Measurements from ENCODE around the gene HTT.

The HTT gene

GRCh38 chr4:3059943-3060342 lies 14.5 kb upstream of the HTT start:
- no peak for TF ChIP-seq CTCF (IDR thresholded peaks at IDR 0.05; ENCODE audit: low read depth, low read length)
- H3K4me3 ChIP-seq (replicated peaks in 1 of 2; ENCODE audit: low read depth in 2 of 2, low read length in 2 of 2), result no peak overlapping the region
- DNase-seq (ENCODE audit: low read depth in 2 of 2), result no peak

DNA sequence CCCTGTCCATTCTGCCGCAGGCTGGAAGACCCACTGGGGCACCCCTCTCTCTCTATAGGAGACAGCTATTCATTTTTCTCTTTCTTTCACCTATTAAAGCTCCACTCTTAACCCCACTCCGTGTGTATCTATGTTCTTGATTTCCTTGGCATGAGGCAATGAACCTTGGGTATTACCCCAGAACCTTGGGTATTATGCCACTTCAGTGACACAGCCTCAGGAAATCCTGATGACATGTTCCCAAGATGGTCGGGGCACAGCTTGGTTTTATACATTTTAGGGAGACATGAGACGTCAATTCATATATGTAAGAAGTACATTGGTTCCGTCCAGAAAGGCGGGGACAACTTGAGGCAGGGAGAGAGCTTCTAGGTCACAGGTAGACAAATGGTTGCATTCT lies 13.5 kb upstream of the HTT start:
- no peak for DNase-seq (ENCODE audit: low read depth in 2 of 2)
- no peak for TF ChIP-seq CTCF (IDR thresholded peaks at IDR 0.05; ENCODE audit: low read depth, low read length)
- no peak overlapping the region for H3K4me3 ChIP-seq (replicated peaks in 1 of 2; ENCODE audit: low read depth in 2 of 2, low read length in 2 of 2)

DNA sequence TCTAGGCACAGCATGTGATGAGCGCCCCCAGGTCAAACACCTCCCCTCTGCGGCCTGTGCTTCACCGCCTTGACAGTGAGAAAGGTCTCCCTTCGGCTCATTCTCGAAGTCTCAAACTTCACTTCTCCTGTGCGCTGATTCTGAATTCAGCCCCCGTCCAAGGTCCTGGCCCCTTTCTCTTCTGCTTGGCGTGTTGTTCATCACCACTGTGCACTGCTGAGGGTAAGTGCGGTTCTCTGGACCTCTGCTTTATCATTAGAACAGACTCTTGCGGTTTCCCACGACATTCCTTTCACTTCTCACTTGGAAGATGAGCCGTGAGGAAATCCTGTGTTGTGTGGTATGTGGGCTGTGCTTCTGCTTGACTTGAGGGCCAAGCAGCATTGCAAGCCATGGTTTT lies 12.0 kb upstream of the HTT start:
- peak; percentile 58 to 83 for DNase-seq (ENCODE audit: low read depth in 2 of 2)
- no peak for TF ChIP-seq CTCF (IDR thresholded peaks at IDR 0.05; ENCODE audit: low read depth, low read length)

GRCh38 chr4:3065551-3065950 lies 8.9 kb upstream of the HTT start:
- TF ChIP-seq CTCF (IDR thresholded peaks at IDR 0.05; ENCODE audit: low read depth, low read length), result no peak
- DNase-seq (ENCODE audit: low read depth in 2 of 2), result no peak

More for the DNA sequence above, 12.0 kb upstream of the HTT start:
- H3K4me3 ChIP-seq (replicated peaks in 1 of 2; ENCODE audit: low read depth in 2 of 2, low read length in 2 of 2), result no peak overlapping the region

DNA sequence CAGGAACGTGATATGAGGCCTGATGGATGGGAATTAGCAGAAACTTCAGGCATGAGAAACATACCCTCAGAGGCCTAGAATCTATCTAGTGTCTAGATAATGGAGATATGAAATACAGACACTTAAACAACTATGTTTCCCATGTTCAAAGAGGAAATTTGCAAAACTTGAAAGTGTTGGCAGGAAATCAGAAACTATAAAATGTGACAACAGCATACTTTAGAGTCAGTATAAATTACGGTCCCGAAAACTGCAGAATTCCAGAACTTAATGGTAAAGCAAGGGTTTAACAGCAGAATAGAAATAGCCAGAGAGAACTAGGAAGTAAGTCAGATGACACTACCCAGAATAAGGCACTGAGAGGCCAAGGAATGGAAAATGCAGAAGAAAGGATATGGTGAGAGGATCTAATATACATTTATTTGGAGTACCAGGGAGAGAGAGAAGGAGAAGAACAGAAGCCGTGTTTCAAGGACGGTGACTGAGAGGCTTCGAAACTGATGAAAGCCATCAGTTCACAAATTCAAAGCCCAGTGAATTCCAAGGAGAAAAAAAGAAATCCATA lies 7.6 kb upstream of the HTT start:
- no peak overlapping the region for H3K4me3 ChIP-seq (replicated peaks in 1 of 2; ENCODE audit: low read depth in 2 of 2, low read length in 2 of 2)
- TF ChIP-seq CTCF (IDR thresholded peaks at IDR 0.05; ENCODE audit: low read depth, low read length), result no peak

More at GRCh38 chr4:3065551-3065950, 8.9 kb upstream of the HTT start:
- no peak overlapping the region for H3K4me3 ChIP-seq (replicated peaks in 1 of 2; ENCODE audit: low read depth in 2 of 2, low read length in 2 of 2)

DNA sequence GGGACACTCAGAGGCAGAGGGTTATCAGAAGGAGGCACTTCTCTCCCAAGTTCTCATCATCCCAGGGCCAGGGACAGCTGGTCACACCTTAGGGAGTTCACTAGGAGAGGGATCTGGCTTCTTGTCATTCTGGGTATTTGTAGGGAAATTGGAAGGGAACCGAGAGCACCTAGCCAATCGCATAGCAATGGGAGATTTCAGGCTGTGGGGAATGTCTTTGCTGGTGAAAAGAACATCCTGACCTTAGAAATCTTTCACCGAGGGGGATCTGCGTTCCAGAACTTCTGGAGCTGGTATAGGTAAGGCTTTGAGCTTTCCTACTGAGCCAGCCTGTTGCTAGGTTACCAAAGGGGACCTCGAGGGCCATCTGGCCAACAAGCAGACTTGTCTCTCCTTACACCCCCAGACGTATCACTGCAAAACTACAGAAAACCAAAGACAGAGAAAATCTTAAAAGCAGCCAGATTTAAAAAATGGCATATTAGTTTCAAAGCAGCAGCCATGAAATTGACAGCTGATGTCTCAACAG lies 6.9 kb upstream of the HTT start:
- no peak for DNase-seq (ENCODE audit: low read depth in 2 of 2)
- TF ChIP-seq CTCF (IDR thresholded peaks at IDR 0.05; ENCODE audit: low read depth, low read length), result no peak
- H3K4me3 ChIP-seq (replicated peaks in 1 of 2; ENCODE audit: low read depth in 2 of 2, low read length in 2 of 2), result no peak overlapping the region

More for the DNA sequence above, 7.6 kb upstream of the HTT start:
- no peak for DNase-seq (ENCODE audit: low read depth in 2 of 2)
